Nucleus accumbens (tissue), 56 donors: Measurements from ENCODE around the gene NEBL.

Experiments used
- DNase-seq, 56 donors: peaks; one replicate each; lab custom pipeline; 2025; lab: John Stamatoyannopoulos, UW

Gene NEBL

DNA sequence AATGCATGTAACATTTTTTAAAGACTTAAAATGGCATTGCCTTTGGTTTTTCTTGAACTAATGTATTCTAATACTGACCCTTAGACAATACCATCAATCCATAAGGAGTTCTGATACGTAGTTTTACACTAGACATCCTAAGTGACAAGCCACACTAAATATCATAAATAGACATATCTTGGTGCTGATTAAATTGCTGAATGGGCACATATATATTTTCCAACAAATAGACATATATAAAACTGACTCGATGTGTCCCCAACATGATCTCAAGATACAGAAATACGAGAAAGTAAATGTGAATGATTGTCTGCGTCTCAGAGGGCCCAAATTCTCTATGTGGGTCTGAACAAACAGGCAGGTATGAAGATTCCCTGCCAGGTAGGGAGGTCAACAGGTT is 99.8 kb downstream of the NEBL start:
- DNase-seq = no peak

DNA sequence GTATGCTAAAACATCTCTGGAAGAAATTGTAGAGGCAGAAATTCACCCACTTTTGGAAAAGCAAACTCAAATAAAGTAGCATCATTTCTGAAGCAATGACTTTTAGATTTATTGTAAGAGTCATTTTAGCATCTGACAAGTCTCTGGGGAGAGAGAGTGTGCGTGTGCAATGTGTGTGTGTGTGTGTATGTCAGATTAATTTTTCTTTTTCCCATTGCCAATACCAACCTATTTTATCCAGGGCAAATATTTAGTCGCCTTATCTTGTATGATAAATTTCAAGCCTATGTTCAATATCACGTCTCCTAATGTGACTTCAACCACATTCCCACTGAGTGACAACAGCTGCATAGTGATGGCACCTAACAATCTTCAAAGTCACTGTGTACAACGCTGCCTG is 101.7 kb downstream of the NEBL start:
- DNase-seq = no peak

GRCh38 chr10:20785174-20785573 is 111.9 kb downstream of the NEBL start:
- no peak for DNase-seq

DNA sequence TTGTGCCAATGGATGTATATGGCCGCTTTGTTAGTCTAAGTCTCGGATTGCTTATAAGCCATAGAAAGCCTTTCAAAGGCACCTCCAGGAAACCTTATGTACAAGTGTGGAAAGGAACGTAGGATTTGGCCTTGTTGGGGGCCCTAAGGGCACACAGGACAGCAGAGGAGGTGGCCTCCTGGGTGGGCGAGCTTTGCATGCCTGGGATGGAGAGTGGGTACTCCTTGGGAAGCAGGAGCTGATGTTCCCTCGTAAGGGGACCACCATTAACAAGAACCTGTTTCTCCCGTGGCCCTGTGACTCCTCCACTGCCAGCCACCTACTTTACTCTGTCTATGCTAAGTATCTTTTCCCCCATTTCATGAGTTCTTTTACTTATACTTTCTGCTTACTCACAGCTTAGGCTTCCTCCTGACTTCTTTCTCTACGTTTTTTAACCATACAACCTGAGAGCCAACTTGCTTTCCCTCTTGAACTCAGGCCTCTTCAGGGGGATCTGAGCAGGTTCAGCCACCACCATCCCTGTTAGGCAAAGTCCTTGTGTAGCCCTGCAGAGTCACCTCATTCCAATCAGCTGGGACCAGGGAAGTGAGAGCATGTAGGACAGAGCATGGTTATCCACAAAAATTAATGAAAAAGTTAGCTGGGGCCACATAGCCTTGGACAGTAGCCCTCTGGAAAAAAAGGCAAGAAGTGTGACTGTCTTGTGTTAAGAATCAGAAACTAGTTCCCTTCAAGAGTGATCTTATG is 118.9 kb downstream of the NEBL start:
- no peak for DNase-seq

DNA sequence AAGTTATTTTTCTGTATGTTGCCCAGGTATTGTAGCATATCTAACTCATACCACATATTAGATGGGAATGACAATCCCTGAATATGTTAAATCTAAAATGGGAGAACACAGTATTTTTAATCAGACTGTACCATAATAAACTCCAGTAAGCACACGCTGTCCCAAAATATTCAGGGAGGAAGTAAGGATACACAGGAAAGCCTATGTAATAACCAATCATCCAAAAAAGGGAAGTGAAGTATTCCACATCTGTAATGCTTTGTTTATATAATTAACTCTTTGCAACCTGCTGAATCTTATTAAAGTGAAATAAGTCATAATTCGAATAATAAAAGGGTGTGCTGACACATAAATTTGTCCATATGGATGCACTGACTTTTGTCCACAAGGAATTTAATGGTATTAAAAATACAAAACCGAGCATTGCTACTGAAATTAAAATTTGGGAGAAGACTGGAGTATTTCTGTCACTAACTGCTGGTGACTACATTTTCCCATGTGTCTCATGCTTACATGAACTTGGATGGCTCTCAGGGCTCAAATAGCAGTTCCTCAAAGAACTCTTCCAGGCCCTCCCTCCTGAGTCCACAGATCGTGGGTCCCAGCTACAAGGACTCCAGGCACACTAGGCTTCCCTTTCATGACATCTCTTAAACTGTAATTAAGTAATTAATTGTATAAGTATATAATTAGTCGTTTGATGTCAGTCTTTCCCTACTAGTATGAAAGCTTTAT is 120.6 kb downstream of the NEBL start:
- DNase-seq = no peak

GRCh38 chr10:20771051-20771450 is 126.1 kb downstream of the NEBL start:
- DNase-seq = no peak

- DNase-seq = no peak
These were observed 127.6 kb downstream of the NEBL start for GRCh38 chr10:20769481-20769880.

DNA sequence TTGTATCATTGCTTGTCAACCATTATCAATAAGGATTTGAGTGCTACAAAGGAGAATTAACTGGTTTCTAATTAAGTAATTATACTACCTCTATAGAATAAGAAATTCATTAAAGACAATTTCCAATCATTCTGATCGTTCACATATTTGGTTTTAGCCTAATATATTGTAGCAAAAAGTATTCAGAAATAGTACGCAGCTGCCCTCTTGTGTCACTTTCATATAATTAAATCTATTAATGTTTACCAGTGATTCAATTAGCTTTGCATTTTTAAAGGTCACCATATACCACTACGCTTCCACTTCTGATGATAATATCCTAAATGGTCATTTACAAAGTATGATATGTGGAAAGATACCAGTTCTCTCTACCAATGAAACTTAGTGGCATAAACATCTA is 128.3 kb downstream of the NEBL start:
- no peak for DNase-seq

DNA sequence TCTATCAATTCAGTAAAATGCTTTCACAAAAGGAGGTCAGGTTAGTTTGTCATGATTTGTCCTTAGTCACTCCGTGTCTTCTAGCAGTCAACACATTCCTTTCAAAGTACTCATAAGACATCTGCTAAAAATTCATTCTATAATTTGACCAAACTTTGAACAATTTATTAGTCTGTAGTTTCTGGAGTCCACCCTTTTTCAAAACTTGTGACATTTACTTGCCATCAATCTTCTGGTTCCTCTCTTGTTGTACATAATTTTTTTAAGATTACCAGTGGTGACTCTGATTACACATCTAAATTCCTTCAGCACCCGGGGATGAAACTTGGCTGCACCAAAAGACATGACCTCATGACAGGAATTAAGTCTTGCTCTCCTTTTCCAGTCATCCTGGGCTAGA is 130.1 kb downstream of the NEBL start:
- DNase-seq = no peak

DNA sequence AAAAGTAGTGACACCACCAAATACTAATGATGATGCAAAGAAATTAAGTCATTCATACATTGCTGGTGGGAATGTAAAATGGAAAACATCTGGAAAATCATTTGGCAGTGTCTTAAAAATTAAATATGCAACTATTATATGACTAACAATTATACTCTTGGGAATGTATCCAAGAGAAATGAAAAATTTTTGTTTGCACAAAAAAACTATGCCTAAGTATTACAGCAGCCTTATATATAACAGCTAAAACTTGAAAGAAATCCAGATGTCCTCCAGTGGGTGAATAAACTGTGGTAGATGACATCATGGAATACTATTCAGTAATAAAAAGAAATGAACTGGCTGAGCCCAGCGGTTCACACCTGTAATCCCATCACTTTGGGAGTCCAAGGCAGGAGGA is 132.0 kb downstream of the NEBL start:
- DNase-seq = no peak

GRCh38 chr10:20760460-20760859 is 136.7 kb downstream of the NEBL start:
- DNase-seq = no peak

DNA sequence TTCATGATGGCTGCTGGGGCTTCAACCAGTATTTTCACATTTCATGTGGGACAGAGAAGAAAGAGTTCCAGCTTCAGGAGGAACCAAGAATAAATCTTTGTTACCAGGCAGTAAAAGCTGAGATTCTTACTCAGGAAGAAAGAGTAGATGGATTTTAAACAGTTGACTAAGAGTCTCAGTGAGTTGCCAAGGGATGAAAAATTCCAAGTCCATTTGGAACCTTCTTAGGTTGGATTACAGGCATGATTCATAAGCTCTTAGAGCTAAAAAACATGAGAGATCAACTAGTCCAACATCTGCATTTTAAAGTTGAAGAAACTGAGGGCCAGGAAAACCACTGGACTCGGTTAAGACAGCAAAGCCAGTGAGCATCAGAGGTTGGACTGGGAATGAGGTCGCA is 148.6 kb downstream of the NEBL start:
- no peak for DNase-seq

- DNase-seq = no peak
These were observed 149.3 kb downstream of the NEBL start for GRCh38 chr10:20747782-20748181.

- no peak for DNase-seq
These were observed 150.3 kb downstream of the NEBL start for GRCh38 chr10:20746856-20747255.

DNA sequence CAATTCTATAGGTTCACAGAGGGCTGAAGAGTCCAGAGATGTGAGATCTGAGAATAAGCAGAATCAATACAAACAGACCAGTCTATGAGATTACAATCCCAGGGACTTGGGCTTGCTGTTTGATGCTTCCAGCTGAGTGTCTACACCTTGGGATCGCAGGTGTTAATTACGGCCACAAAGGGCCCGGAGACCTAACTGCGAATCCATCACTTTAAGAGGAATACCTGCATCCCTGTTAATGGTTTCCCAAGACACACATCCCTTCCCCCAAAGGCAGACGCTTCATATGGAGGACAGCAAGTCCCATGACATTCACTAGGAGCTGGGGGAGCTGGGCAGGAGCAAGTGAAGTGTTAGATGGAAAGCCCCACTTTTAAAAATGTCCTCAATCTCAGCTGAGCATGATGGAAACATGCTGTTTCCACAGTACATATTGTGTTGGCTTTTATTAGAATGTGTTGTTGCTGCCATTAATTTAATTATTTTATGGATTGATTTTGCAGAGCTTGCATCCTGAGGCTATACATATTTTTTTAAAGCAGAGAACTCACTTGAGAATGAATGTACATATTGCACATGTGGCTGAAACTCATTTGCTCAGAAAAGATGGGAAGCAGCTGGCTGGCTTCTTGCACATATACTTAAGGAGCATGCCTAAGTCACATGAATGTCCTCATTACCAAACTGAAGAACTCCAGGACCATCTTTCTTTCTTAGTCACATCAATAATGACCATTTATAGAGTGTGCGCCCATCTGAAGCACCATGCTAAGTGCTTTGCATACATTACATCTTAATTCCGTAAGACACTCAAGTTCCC is 151.3 kb downstream of the NEBL start:
- no peak for DNase-seq

- DNase-seq = no peak
These were observed 152.3 kb downstream of the NEBL start for GRCh38 chr10:20744821-20745220.

DNA sequence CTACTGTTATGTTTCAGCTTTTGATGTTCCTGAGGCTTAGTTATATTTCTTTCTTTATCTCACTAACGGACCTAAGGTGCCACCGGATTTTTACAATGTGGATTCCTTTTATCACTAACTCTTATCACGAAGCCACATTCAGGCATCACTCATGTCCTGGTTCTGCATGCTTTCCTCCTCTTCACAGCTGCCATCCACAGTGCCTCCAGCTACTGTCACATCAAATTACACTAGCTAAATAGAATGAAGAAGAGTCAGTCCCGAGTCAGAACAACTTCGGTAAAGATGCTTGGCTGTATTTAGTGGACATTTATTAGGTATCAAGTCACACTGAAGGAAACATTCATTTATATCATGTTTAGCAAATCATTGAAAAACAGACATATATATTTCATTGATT is 153.2 kb downstream of the NEBL start:
- DNase-seq = no peak

DNA sequence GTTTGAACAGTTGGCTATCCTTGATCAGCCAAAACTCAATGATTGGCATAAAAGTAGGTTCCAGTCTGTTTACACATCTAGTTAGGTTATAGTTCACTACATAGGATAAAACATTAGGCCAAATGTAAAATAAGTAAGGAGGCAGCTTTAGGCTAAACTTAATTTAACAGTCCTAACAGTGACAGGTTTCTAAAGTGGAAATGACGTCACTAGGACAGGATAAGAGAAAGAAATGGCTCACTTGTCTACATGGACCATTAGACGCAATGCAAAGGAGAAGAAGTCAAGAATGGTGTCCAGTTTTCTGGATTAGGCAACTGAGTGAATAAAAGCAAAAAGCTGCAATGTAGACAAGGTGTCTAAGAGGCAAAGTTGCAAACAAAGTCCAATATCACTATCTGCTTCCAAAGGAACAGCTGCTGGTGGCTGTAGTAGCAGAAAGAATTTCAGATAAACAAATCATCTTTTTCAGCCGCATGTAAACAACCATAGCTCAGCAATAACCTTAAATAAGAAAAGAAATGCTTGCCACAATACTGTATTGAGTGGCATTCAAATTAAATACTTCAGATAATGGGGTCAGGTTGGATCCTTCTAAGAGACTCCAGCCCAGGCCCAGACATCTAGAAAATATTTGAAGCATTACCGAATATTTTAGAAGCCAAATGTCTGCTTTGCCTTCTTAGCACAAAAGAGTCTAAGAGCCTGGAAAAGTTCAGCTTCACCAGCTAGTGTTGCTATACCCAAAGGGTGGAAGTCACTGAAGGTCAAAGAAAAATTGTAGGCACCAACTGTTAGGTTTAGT is 154.2 kb downstream of the NEBL start:
- no peak for DNase-seq

DNA sequence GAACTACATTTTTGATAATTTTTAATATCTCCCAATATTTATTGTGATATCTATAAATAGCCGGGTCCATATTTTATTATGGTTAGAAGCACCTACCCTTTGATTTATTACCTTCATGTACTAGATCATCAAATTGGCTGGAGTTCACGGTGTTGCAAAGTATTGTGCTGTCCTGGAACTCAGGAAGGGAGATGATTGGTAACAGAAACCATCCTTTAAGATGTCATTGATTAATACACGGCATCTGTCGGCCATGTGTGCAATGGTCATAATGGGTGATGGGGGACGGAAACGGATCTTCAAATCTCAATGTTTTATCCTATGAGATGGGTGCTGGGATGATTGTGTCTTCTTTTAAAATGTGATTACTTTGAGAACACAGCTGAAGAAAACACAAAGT is 157.0 kb downstream of the NEBL start:
- no peak for DNase-seq

DNA sequence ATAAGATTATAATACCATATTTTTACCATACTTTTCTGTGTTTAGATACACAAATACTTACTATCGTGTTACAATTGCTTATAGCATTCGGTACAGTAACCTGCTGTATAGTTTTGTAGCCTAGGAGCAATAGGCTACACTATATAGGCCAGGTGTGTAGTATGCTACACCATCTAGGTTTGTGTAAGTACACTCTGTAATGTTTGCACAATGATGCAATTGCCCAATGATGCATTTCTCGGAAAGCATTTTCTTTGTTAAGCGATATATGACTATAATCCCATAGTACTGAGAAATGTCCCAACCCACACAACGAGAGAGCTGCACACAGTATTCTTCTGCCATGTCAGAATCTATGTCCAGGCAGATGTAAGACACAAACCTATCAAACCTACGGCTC is 160.0 kb downstream of the NEBL start:
- no peak for DNase-seq
